ENCODE measurements around the gene CXCL5.

- TF ChIP-seq, protein P1, sequence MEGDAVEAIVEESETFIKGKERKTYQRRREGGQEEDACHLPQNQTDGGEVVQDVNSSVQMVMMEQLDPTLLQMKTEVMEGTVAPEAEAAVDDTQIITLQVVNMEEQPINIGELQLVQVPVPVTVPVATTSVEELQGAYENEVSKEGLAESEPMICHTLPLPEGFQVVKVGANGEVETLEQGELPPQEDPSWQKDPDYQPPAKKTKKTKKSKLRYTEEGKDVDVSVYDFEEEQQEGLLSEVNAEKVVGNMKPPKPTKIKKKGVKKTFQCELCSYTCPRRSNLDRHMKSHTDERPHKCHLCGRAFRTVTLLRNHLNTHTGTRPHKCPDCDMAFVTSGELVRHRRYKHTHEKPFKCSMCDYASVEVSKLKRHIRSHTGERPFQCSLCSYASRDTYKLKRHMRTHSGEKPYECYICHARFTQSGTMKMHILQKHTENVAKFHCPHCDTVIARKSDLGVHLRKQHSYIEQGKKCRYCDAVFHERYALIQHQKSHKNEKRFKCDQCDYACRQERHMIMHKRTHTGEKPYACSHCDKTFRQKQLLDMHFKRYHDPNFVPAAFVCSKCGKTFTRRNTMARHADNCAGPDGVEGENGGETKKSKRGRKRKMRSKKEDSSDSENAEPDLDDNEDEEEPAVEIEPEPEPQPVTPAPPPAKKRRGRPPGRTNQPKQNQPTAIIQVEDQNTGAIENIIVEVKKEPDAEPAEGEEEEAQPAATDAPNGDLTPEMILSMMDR (IDR thresholded peaks at IDR 0.05; ENCODE audit: extremely low read depth in 1 of 2, insufficient read depth in 1 of 2, low read depth in 1 of 2, low read length in 2 of 2), result no peak
- TF ChIP-seq EZH2 (IDR thresholded peaks at IDR 0.05; ENCODE audit: borderline replicate concordance, low read depth, low read length, severe bottlenecking), result no peak
- no peak for TF ChIP-seq MAX (IDR thresholded peaks at IDR 0.05; ENCODE audit: insufficient read depth, insufficient read length)
- TF ChIP-seq POLR2AphosphoS5 (IDR thresholded peaks at IDR 0.05; ENCODE audit: insufficient read depth, low read depth, low read length), result no peak
These were observed 13.0 kb downstream of the CXCL5 start for GRCh38 chr4:73985528-73985852.
